GM19455 (cell line): ENCODE data around the gene ARMH2.
"Not testable (repeated sequence)": the region's sequence is repeated elsewhere in the genome, so short reads cannot be mapped to it uniquely, and the experiment has no call there.

ENCODE experiments used
- ATAC-seq: cut with Tn5 transposase; IDR thresholded peaks from one replicate; pipeline ENCODE4 v1.9.1; 2021; ENCODE audit not compliant: unreplicated experiment

ARMH2 gene

DNA sequence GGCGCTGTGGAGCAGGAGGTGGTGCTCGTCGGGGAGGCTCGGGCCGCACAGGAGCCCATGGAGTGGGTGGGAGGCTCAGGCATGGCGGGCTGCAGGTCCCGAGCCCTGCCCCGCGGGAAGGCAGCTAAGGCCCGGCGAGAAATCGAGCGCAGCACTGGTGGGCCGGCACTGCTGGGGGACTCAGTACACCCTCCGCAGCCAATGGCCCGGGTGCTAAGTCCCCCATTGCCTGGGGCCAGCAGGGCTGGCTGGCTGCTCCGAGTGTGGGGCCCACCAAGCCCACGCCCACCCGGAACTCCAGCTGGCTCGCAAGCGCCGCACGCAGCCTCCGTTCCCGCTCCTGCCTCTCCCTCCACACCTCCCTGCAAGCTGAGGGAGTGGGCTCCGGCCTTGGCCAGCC, 32.7 kb downstream of the ARMH2 start:
- ATAC-seq: not testable (repeated sequence)

- ATAC-seq: not testable (repeated sequence)
Observed at GRCh38 chr6:24764833-24765828, 33.6 kb downstream of the ARMH2 start.

DNA sequence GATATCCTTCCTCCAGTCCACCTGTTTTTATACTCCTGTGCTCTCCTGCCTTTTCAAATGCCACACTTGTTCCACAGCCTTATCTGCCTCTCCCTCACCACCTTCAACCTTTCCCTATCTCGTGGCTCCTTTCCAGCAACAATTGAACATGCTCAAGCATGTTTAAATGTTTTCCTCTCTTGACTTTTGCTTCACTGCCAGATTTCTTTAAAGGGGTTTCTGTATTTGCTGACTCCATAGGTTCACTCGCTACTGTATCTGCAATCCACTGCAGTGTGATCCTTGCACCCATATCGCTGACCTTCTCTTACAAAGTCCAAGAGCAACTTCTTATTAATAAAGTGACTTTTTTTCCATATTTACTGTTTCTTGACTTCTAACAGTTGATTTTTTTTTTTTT, 35.1 kb downstream of the ARMH2 start:
- ATAC-seq: no peak

DNA sequence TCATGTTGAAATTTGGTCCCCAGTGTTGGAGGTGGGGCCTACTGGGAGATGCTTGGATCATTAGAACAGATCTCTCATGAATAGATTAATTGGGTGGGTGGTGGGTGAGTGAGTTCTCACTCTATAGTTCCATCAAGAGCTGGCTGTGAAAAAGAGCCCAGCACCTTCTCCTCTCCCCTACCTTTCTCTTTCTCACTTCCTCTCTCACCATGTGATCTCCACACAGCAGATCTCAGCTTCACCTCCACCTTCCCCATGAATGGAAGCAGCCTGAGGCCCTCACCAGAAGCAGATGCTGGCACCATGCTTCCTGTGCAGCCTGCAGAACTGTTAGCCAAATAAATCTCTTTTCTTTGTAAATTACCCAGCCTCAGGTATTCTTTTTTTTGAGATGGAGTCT, 36.9 kb downstream of the ARMH2 start:
- ATAC-seq: no peak

- no peak for ATAC-seq
Observed at GRCh38 chr6:24761193-24761835, 37.4 kb downstream of the ARMH2 start.

DNA sequence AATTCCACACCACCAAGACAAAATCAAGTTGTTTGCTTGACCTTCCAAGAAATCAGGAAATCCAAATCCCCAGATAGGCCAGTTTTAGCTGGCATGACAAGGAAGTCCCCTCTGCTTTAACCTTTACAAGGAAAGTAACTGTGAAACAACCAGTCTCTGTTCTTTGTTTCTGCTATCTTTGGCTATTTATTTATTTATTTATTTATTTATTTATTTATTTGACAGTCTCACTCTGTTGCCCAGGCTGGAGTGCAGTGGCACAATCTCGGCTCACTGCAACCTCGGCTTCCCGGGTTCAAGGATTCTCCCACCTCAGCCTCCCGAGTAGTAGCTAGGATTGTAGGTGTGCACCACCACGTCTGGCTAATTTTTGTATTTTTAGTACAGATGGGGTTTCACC, 38.5 kb downstream of the ARMH2 start:
- ATAC-seq: no peak

DNA sequence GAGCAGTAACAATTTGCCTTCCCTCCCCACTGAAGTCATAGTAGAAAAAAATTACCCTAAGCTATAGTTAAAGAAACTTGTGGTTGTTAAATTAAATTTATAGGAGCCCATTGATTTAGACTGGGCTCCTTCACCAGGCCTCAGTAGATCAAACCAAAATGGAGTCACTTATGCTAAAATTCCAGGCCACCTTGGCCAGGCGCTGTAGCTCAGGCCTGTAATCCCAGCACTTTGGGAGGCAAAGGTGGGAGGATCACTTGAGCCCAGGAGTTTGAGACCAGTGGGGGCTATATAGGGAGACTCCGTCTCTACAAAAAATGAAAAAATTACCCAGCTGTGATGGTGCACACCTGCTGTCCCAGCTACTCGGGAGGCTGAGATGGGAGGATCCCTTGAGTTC, 39.0 kb downstream of the ARMH2 start:
- ATAC-seq: no peak

- no peak for ATAC-seq
Observed at GRCh38 chr6:24757611-24758010, 41.1 kb downstream of the ARMH2 start.

DNA sequence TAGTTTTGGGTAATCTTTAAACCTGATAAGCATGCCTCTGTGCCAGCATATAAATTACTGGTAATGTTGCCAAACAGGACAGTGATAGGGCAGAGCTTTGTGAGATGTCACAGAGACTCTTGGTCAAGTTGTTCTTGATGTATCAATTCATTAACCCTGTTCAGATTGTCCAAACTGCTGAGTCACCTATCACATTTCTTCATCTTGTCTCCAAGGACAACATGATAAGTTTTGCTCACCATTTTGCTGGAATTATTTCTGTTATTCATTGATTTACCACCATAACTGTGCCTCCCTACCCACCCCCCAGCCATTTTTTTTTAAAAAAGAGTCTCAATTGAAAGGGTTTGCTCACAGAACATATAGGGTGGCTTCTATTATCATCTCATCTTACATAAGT, 43.4 kb downstream of the ARMH2 start:
- ATAC-seq: no peak

GRCh38 chr6:24754378-24754777, 44.3 kb downstream of the ARMH2 start:
- not testable (repeated sequence) for ATAC-seq

- ATAC-seq: no peak
Observed at GRCh38 chr6:24753545-24753944, 45.2 kb downstream of the ARMH2 start.

DNA sequence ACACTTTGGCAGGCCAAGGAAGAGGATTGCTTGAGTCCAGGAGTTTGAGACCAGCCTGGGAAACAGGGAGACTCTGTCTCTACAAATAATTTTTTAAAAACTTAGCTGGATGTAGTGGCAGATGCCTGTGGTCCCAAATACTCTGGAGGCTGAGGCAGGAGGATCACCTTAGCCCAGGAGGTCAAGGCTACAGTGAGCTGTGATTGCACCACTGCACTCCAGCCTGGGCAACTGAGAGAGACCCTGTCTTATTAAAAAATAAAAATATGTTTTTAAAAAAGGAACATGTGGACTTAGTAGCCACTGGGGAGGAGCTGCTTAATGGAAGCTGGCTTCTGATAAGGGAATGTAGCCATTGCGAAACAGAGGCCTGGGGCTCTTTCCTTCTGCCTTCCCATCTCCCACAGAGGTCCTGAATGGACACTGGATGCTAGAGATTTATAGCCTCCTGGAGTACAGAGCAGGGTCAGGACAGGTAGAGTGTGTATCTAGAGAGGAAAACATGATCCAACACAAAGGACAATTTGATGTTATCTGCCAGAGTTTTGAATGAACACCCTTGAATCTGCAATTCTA, 45.7 kb downstream of the ARMH2 start:
- no peak for ATAC-seq

DNA sequence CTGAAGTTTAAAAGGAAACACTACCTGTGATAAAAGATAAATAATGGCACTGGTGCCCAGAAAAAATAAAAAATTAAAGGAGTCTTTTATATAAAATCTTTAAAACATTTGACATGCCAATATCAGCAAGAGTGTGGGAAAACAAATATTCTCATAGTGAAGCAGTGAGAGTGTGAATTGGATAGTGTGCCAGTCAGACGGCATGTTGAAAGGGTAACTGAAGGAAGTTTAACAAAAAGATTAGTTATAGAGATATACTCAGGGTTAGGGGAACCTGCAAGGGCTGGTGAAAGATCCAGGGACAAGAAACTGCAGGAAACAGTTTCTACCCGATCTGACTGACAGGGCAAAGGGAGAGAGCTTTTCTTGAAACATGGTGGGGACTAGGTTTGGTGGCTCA, 46.2 kb downstream of the ARMH2 start:
- no peak for ATAC-seq

DNA sequence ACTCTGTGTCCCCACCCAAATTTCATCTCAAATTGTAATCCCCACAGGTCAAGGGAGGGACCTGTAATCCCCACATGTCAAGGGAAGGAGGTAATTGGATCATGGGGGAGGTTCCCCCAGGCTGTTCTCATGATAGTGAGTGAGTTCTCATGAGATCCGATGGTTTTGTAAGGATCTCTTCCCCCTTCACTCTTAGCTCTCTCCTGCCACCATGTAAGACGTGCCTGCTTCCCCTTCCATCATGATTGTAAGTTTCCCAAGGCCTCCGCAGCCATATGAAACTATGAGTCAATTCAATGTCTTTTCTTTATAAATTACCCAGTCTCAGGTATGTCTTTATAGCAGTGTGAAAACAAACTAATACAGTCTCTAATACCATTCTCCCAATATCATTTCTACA, 47.8 kb downstream of the ARMH2 start:
- not testable (repeated sequence) for ATAC-seq

GRCh38 chr6:24749297-24749696, 49.4 kb downstream of the ARMH2 start:
- ATAC-seq: no peak
